HepG2 (cell line): ENCODE results near the gene MBD5. TPM values are rescaled to one million over a fixed set of nuclear protein-coding genes. Genes with fewer than 3 reads are reported as not detected.

Experiments used
- ATAC-seq: fragments of 200-7000 bp; cut with Tn5 transposase; 3 replicates; pipeline ENCODE4 v1.9.1; 2020; ENCODE audit warnings: mild to moderate bottlenecking, moderate library complexity
- BruUV-seq: library from RNA; stranded (reverse); fragments of 400-500 nt; replicated peaks from 2 replicates; lab custom pipeline; 2021; lab: Mats Ljungman, UMichigan
- CTCF ChIA-PET: fragments of 300-600 bp; formaldehyde crosslinking; extraction: SDS; loops from one replicate; lab custom pipeline; 2021; ENCODE audit warnings: low total read pairs, inconsistent platforms, low intra/inter-chr PET ratio; lab: Yijun Ruan, JAX
- POLR2A ChIA-PET: fragments of 350-600 bp; sonication (Branson Sonifier 250); formaldehyde crosslinking; loops from one replicate; lab custom pipeline; 2020; ENCODE audit warnings: antibody characterized with exemption, inconsistent platforms; lab: Yijun Ruan, JAX
- DNase-seq: peaks from one replicate; pipeline ENCODE4 v3.0.0-alpha.2; 2015; ENCODE audit warnings: low spot score
- FAIRE-seq: peaks from 3 replicates; lab custom pipeline; 2011; peaks lifted over from hg19 to GRCh38; lab: Jason Lieb, UNC
- H2AFZ ChIP-seq: one replicate; pipeline ENCODE4 v1.6.1; 2011; ENCODE audit warnings: low read length, inconsistent platforms
- H3K27ac ChIP-seq: fragments of 300-600 bp; 3 replicates; pipeline ENCODE4 v1.8.0; 2011; ENCODE audit warnings: mixed run types, mild to moderate bottlenecking, mixed read lengths, low read length, inconsistent platforms; ENCODE audit not compliant: insufficient read depth; ENCODE audit errors: extremely low read length
- H3K27me3 ChIP-seq, 2 experiments: fragments of 200-600 bp in 1 of 2; 2 replicates in 1 of 2; 3 replicates in 1 of 2; pipeline versions ENCODE4 v1.6.0 to v1.8.0; 2011; ENCODE audit warnings: low read length in 2 of 2, mild to moderate bottlenecking in 2 of 2, moderate library complexity in 2 of 2, inconsistent platforms in 1 of 2; ENCODE audit not compliant: insufficient read depth in 2 of 2, control insufficient read depth in 1 of 2
- H3K36me3 ChIP-seq, 2 experiments: fragments of 200-600 bp in 1 of 2; replicated peaks in 1 of 2; 2 replicates in 1 of 2; 3 replicates in 1 of 2; pipeline versions ENCODE4 v1.5.1 to v1.8.0; 2011; ENCODE audit warnings: low read length in 2 of 2, inconsistent platforms in 1 of 2; ENCODE audit not compliant: insufficient read depth in 2 of 2, control insufficient read depth in 1 of 2
- H3K4me1 ChIP-seq: 2 replicates; pipeline ENCODE4 v1.5.1; 2012; ENCODE audit warnings: low read length, inconsistent platforms; ENCODE audit not compliant: insufficient read depth
- H3K4me2 ChIP-seq: 2 replicates; pipeline ENCODE4 v1.6.0; 2011; ENCODE audit warnings: low read depth, low read length, inconsistent platforms
- H3K4me3 ChIP-seq, 3 experiments: fragments of 200-600 bp in 1 of 3; sonication (generic), shearing (Covaris generic) in 1 of 3; replicated peaks in 1 of 3; 2 replicates each; pipeline ENCODE4 v1.5.1; 2011 to 2016; ENCODE audit warnings: low read length in 3 of 3, inconsistent platforms in 2 of 3, low read depth in 2 of 3, mild to moderate bottlenecking in 2 of 3, control low read depth in 1 of 3, mixed read lengths in 1 of 3; ENCODE audit not compliant: insufficient read depth in 1 of 3
- H3K79me2 ChIP-seq: one replicate; pipeline ENCODE4 v1.6.1; 2011; ENCODE audit warnings: low read length, inconsistent platforms; ENCODE audit not compliant: insufficient read depth
- H3K9ac ChIP-seq: 2 replicates; pipeline ENCODE4 v1.6.0; 2011; ENCODE audit warnings: mild to moderate bottlenecking, low read depth, low read length, inconsistent platforms; ENCODE audit not compliant: insufficient read depth
- H3K9me3 ChIP-seq: 2 replicates; pipeline ENCODE4 v1.5.1; 2012; ENCODE audit warnings: mild to moderate bottlenecking, low read length
- H4K20me1 ChIP-seq: 2 replicates; pipeline ENCODE4 v1.6.0; 2011; ENCODE audit warnings: inconsistent platforms, mild to moderate bottlenecking, low read length, moderate library complexity; ENCODE audit not compliant: insufficient read depth
- CCAR2 ChIP-seq: fragments of 200-400 bp; formaldehyde crosslinking; optimal IDR thresholded peaks from 2 replicates; pipeline ENCODE3; 2018; ENCODE audit warnings: low read depth, mild to moderate bottlenecking, low read length, moderate library complexity
- CENPBD1 ChIP-seq: sonication (generic); formaldehyde crosslinking; IDR thresholded peaks from 2 replicates; pipeline ENCODE4 v1.8.0; 2022; ENCODE audit warnings: missing genetic modification reagents, low read depth, mild to moderate bottlenecking, borderline replicate concordance
- ETV5 ChIP-seq: IDR thresholded peaks from 2 replicates; pipeline ENCODE4 v1.6.1; 2018; ENCODE audit warnings: missing biosample characterization, missing genetic modification reagents, inconsistent platforms, borderline replicate concordance
- NCOA2 ChIP-seq: sonication (generic); formaldehyde crosslinking; IDR thresholded peaks from 2 replicates; pipeline ENCODE4 v1.8.0; 2022; ENCODE audit warnings: inconsistent platforms
- NCOA5 ChIP-seq: sonication (generic); formaldehyde crosslinking; IDR thresholded peaks from 2 replicates; pipeline ENCODE4 v1.4.0; 2020; ENCODE audit warnings: missing genetic modification reagents
- NR0B2 ChIP-seq: sonication (generic); formaldehyde crosslinking; IDR thresholded peaks from 2 replicates; pipeline ENCODE4 v1.4.0; 2020; ENCODE audit warnings: mild to moderate bottlenecking, missing genetic modification reagents
- POLR2A ChIP-seq, 2 experiments: IDR thresholded peaks; 2 replicates each; pipeline ENCODE4 v1.6.1; 2011; ENCODE audit warnings: low read depth in 2 of 2, low read length in 2 of 2, mild to moderate bottlenecking in 1 of 2, moderate library complexity in 1 of 2; ENCODE audit not compliant: insufficient read depth in 1 of 2
- PRDM4 ChIP-seq: sonication (generic); formaldehyde crosslinking; IDR thresholded peaks from 2 replicates; pipeline ENCODE4 v1.9.0; 2021; ENCODE audit warnings: missing genetic modification reagents, borderline replicate concordance
- SP5 ChIP-seq: IDR thresholded peaks from 2 replicates; pipeline ENCODE4 v1.6.1; 2016; ENCODE audit warnings: low read depth, borderline replicate concordance
- TOE1 ChIP-seq: sonication (generic); formaldehyde crosslinking; IDR thresholded peaks from 2 replicates; pipeline ENCODE4 v1.4.0; 2020; ENCODE audit warnings: mild to moderate bottlenecking, missing genetic modification reagents
- TRIM24 ChIP-seq: sonication (generic); formaldehyde crosslinking; IDR thresholded peaks from 2 replicates; pipeline ENCODE4 v1.8.0; 2022; ENCODE audit warnings: mild to moderate bottlenecking, missing genetic modification reagents
- ZNF343 ChIP-seq: sonication (generic); formaldehyde crosslinking; IDR thresholded peaks from 2 replicates; pipeline ENCODE4 v1.4.0; 2020; ENCODE audit warnings: mild to moderate bottlenecking, missing genetic modification reagents
- ZNF503 ChIP-seq: sonication (generic); formaldehyde crosslinking; IDR thresholded peaks from 2 replicates; pipeline ENCODE4 v1.4.0; 2020; ENCODE audit warnings: missing genetic modification reagents
- WGBS: methylation state at CpG from one replicate; pipeline ENCODE4 v1.1.6; 2017; ENCODE audit warnings: low lambda C conversion rate; 5-methylcytosine and 5-hydroxymethylcytosine counted together
- in situ Hi-C: cut with HindIII; loops from 2 replicates; pipeline ENCODE4 v1.10.0; 2017; ENCODE audit warnings: low pct_unique_long_range_greater_than_20kb; ENCODE audit not compliant: extremely low pct_ligation_motif_present
- intact Hi-C: fragments of 100-400 bp; cut with micrococcal nuclease; formaldehyde crosslinking; loops from one replicate; pipeline ENCODE4 v1.10.0; 2022; ENCODE audit not compliant: unreplicated experiment
- polyA plus RNA-seq, 8 experiments: library from polyadenylated mRNA; depleted of rRNA in 3 of 8; stranded (reverse) in 7 of 8; unstranded in 1 of 8; fragments of >200 nt; fragmentation: Illumina TruSeq in 4 of 8; extraction: Trizol in 4 of 8; gene quantifications; 2 replicates each; pipeline versions ENCODE4 v1.2.1 to v1.2.3, GENCODE V29; 2011 to 2016; ENCODE audit warnings: low read depth in 4 of 8, missing spikeins in 1 of 8, mixed read lengths in 1 of 8; ENCODE audit not compliant: insufficient read depth in 1 of 8
- total RNA-seq, 5 experiments: library from RNA; depleted of rRNA; stranded (reverse); fragments of >200 nt; fragmentation: Illumina TruSeq; extraction: Trizol; gene quantifications; 2 replicates each; pipeline ENCODE4 v1.2.3, GENCODE V29; 2016; ENCODE audit warnings: low read depth in 1 of 5
- TF ChIP-seq, protein P1 (sequence below): fragments of 450-650 bp; IDR thresholded peaks from 2 replicates; pipeline ENCODE4 v1.6.1; 2017; ENCODE audit warnings: mild to moderate bottlenecking
- TF ChIP-seq, protein P2 (sequence below): sonication (generic); formaldehyde crosslinking; IDR thresholded peaks from 2 replicates; pipeline ENCODE4 v1.8.0; 2022; ENCODE audit warnings: mild to moderate bottlenecking, missing genetic modification reagents, borderline replicate concordance

The MBD5 gene
- total and polyA plus RNA-seq, 2 of the 13 experiments (the other 11 are each of a cell fraction or from before 2014, with no cell fraction given) = 13.5 to 26.4 TPM

GRCh38 chr2:148027822-148028221 lies 6.9 kb downstream of the MBD5 start:
- in situ Hi-C loops = no loop called here
- POLR2A ChIA-PET = no interaction called here
- no peak overlapping the region for H3K27ac ChIP-seq
- no peak overlapping the region for H3K4me2 ChIP-seq
- no peak for FAIRE-seq
- DNase-seq = no peak
- BruUV-seq = no TSS peak
- H3K36me3 ChIP-seq = no peaks in the 10 kb centered on the region
- H3K9ac ChIP-seq = no peak overlapping the region
- no peaks in the 10 kb centered on the region; the same call in 1 of the 2 replicates for H4K20me1 ChIP-seq
- no peaks in the 10 kb centered on the region for H3K9me3 ChIP-seq
- no peaks in the 10 kb centered on the region for H3K27me3 ChIP-seq
- TF ChIP-seq, protein P1, sequence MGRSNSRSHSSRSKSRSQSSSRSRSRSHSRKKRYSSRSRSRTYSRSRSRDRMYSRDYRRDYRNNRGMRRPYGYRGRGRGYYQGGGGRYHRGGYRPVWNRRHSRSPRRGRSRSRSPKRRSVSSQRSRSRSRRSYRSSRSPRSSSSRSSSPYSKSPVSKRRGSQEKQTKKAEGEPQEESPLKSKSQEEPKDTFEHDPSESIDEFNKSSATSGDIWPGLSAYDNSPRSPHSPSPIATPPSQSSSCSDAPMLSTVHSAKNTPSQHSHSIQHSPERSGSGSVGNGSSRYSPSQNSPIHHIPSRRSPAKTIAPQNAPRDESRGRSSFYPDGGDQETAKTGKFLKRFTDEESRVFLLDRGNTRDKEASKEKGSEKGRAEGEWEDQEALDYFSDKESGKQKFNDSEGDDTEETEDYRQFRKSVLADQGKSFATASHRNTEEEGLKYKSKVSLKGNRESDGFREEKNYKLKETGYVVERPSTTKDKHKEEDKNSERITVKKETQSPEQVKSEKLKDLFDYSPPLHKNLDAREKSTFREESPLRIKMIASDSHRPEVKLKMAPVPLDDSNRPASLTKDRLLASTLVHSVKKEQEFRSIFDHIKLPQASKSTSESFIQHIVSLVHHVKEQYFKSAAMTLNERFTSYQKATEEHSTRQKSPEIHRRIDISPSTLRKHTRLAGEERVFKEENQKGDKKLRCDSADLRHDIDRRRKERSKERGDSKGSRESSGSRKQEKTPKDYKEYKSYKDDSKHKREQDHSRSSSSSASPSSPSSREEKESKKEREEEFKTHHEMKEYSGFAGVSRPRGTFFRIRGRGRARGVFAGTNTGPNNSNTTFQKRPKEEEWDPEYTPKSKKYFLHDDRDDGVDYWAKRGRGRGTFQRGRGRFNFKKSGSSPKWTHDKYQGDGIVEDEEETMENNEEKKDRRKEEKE = no peak
- no peak for TF ChIP-seq ETV5 (CRISPR knock-in tag)
- TF ChIP-seq TRIM24 (CRISPR knock-in tag) = no peak
- no peak for TF ChIP-seq NR0B2 (CRISPR knock-in tag)
- no peak for TF ChIP-seq ZNF503 (CRISPR knock-in tag)
- no peak for TF ChIP-seq NCOA2 (CRISPR knock-in tag)
- no peak for TF ChIP-seq PRDM4 (CRISPR knock-in tag)
- TF ChIP-seq CENPBD1 (CRISPR knock-in tag) = no peak
- TF ChIP-seq CCAR2 = no peak
- no peak for TF ChIP-seq TOE1
- TF ChIP-seq, protein P2, sequence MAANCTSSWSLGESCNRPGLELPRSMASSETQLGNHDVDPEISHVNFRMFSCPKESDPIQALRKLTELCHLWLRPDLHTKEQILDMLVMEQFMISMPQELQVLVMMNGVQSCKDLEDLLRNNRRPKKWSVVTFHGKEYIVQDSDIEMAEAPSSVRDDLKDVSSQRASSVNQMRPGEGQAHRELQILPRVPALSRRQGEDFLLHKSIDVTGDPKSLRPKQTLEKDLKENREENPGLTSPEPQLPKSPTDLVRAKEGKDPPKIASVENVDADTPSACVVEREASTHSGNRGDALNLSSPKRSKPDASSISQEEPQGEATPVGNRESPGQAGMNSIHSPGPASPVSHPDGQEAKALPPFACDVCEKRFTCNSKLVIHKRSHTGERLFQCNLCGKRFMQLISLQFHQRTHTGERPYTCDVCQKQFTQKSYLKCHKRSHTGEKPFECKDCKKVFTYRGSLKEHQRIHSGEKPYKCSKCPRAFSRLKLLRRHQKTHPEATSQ (CRISPR knock-in tag) = no peak
- no peak for TF ChIP-seq NCOA5 (CRISPR knock-in tag)
- TF ChIP-seq SP5 (CRISPR knock-in tag) = no peak
- no peak for TF ChIP-seq POLR2A (IDR thresholded peaks at IDR 0.05; ENCODE audit: insufficient read depth in 1 of 2, low read depth in 2 of 2, low read length in 2 of 2)
- TF ChIP-seq ZNF343 (CRISPR knock-in tag) = no peak
- peaks cover 36% of the 10 kb centered on the region for H3K79me2 ChIP-seq
- H3K4me3 ChIP-seq = no peak overlapping the region
- no peak overlapping the region for H2AFZ ChIP-seq
- CTCF ChIA-PET = no interaction called here
- 96% methylated on average over 1 of the region's 1 CpG for WGBS
- intact Hi-C loops = no loop called here
- peaks cover 30% of the 10 kb centered on the region for H3K4me1 ChIP-seq
- ATAC-seq = no peak
